ENCODE results near the gene CCDC33. TPM values are rescaled to one million over a fixed set of nuclear protein-coding genes. Genes with fewer than 3 reads are reported as not detected.

The CCDC33 gene
- total RNA-seq (not detected), polyA plus RNA-seq (under 1 TPM in 2 of 3 donors, not detected in 1; 0.01 to 0.03 TPM)
- long read RNA-seq, donor 1: 0 reads
- long read RNA-seq, donor 2: 0 reads

DNA sequence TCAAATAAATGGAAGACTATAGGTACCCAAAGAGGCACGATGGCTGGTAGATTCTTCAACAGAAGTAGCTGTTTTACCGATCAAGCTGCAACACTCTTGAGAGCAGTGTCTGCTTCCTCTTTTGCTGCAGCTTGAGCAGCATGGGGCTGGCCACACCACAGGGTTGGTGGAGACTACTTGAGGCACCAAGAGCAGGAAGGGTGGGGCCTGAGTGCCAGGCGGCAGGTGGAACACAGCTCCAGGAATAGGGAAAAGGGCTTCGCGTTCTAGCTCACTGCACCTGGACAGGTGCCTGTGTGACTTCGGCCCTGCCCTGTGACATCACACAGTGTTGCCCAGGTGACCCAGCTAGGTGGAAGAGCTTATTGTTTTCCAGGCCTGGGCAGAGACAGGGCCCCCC lies at the start of gene CCDC33:
TSS of gene CCDC33 (plus strand) at position 365 of the 400 bp plus-strand sequence. CDS start 394 bp downstream, outside the sequence.
- no peak for ATAC-seq
- no peak for TF ChIP-seq CTCF (IDR thresholded peaks at IDR 0.05)
- Histone ChIP-seq H3K9me3 (no peaks in the 10 kb centered on the region), H3K27ac (no peak within 1 kb of the TSS), H3K27me3 (ENCODE audit: insufficient read depth in 3 of 3, low read length in 2 of 3) (no peaks in the 10 kb centered on the region), H3K4me3 (no peak within 1 kb of the TSS), H3K36me3 (ENCODE audit: insufficient read depth in 1 of 2, low read depth in 1 of 2) (no peaks in the 10 kb centered on the region), H3K4me1 (peaks cover 16% of the 10 kb centered on the region)
- WGBS, 3 donors: 81 to 87% (median 83%) methylated on average over 6 of the region's 6 CpGs
- intact Hi-C loops (cut with DNase I): no loop called here
- DNase-seq: no peak

DNA sequence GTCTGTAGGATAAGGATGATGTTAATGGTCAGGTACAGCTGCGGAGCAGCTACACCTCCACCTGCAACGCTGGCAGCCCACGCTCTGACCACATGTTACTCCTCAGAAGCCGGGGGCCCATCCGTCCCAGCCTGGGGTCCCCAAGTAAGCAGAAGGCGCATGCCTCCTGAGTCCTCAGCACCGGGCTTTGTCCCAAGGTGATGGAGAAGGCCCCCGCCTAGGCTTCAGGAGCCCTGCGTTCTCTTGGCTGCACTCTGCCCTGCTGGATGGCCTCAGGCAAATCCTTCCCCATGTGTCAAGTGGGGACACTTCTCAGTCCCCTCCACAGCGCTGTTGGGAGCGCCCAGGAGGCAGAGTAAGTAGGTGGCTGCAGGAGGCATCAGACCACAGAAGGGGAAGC lies 47.9 kb upstream of the CCDC33 start:
- H3K9me3 ChIP-seq: no peaks in the 10 kb centered on the region
- H3K4me1 ChIP-seq: no peaks in the 10 kb centered on the region
- DNase-seq (peak in 1 of 2 donors; percentile 26), ATAC-seq (no peak)
- H3K27me3 ChIP-seq (ENCODE audit: insufficient read depth in 3 of 3, low read length in 2 of 3): no peaks in the 10 kb centered on the region
- no peaks in the 10 kb centered on the region for H3K36me3 ChIP-seq (ENCODE audit: insufficient read depth in 1 of 2, low read depth in 1 of 2)
- TF ChIP-seq CTCF (IDR thresholded peaks at IDR 0.05): no peak
- intact Hi-C loops (cut with DNase I): no loop called here
- no peak overlapping the region for H3K27ac ChIP-seq
- no peak overlapping the region for H3K4me3 ChIP-seq
- 94 to 97% (median 96%) methylated on average over 11 of the region's 11 CpGs for WGBS, 3 donors

DNA sequence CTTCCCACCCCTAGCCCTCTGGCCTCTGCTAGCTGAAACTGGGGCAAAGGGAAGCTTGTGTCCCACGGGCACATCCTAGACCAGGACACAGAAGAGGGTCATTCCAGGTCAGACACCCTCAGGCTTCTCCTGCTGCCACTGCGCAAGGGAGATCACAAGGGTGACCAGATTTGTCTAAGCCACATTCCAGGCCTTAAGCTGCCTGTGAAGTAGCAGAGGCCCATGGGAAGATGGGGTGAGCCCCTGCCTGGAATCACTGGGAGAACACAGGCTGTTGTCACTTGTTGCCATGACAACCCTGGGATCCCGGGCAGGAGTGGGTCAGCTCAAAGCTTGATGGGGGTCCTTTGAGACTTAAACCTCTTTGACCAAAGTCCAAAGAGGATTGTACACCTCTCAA lies 44.3 kb upstream of the CCDC33 start:
- Histone ChIP-seq H3K4me3 (no peak overlapping the region), H3K27me3 (ENCODE audit: insufficient read depth in 3 of 3, low read length in 2 of 3) (peaks cover 0 to 2% (median 0%) of the 10 kb centered on the region in 3 donors), H3K27ac (no peak overlapping the region), H3K36me3 (ENCODE audit: insufficient read depth in 1 of 2, low read depth in 1 of 2) (no peaks in the 10 kb centered on the region), H3K9me3 (no peaks in the 10 kb centered on the region), H3K4me1 (no peaks in the 10 kb centered on the region)
- DNase-seq (no peak), ATAC-seq (no peak)
- WGBS, 3 donors: 43 to 65% (median 48%) methylated on average over 3 of the region's 3 CpGs
- TF ChIP-seq CTCF (IDR thresholded peaks at IDR 0.05): no peak
- intact Hi-C loops (cut with DNase I): no loop called here

- ATAC-seq (no peak), DNase-seq (no peak)
- Histone ChIP-seq H3K36me3 (ENCODE audit: insufficient read depth in 1 of 2, low read depth in 1 of 2) (no peaks in the 10 kb centered on the region), H3K27me3 (ENCODE audit: insufficient read depth in 3 of 3, low read length in 2 of 3) (peaks cover 0 to 2% (median 0%) of the 10 kb centered on the region in 3 donors), H3K27ac (no peak overlapping the region), H3K4me3 (no peak overlapping the region), H3K4me1 (no peaks in the 10 kb centered on the region), H3K9me3 (no peaks in the 10 kb centered on the region)
- no peak for TF ChIP-seq CTCF (IDR thresholded peaks at IDR 0.05)
- intact Hi-C loops (cut with DNase I): no loop called here
- WGBS, 3 donors: 73 to 84% (median 82%) methylated on average over 5 of the region's 5 CpGs
Observed at GRCh38 chr15:74192751-74193150, 43.4 kb upstream of the CCDC33 start.

- 52 to 80% (median 58%) methylated on average over 4 of the region's 4 CpGs for whole genome bisulfite sequencing, 3 donors
- H3K4me1 ChIP-seq: no peaks in the 10 kb centered on the region
- no peak for DNase-seq
- no peaks in the 10 kb centered on the region for H3K9me3 ChIP-seq
- no peak overlapping the region for H3K4me3 ChIP-seq
- H3K27ac ChIP-seq: no peak overlapping the region
- peaks cover 0 to 2% (median 0%) of the 10 kb centered on the region in 3 donors for H3K27me3 ChIP-seq (ENCODE audit: insufficient read depth in 3 of 3, low read length in 2 of 3)
- intact Hi-C loops (cut with DNase I): no loop called here
- no peaks in the 10 kb centered on the region for H3K36me3 ChIP-seq (ENCODE audit: insufficient read depth in 1 of 2, low read depth in 1 of 2)
- TF ChIP-seq CTCF (IDR thresholded peaks at IDR 0.05): no peak
- no peak for ATAC-seq
Observed at GRCh38 chr15:74193299-74193718, 42.8 kb upstream of the CCDC33 start.
